ENCODE data around the gene ANTKMT. TPM values are rescaled to one million over a fixed set of nuclear protein-coding genes. Genes with fewer than 3 reads are reported as not detected.

ANTKMT gene
- total RNA-seq, 4 donors from 2014 or later: 24.9 to 42.4 (median 32.1) TPM

GRCh38 chr16:761625-762513 is 40.9 kb downstream of the ANTKMT start:
- intact Hi-C loops (cut with DNase I; ENCODE audit: low total_unique reads): no loop called here
- 58 to 62% methylated on average over 14 to 22 of the region's 22 CpGs for WGBS, 2 donors
- no peak for DNase-seq (ENCODE audit: low spot score in 2 of 2)

GRCh38 chr16:762595-763268 is 41.8 kb downstream of the ANTKMT start:
- H3K4me3 ChIP-seq (ENCODE audit: low read depth, poor library complexity, severe bottlenecking): no peak overlapping the region
- 68 to 74% methylated on average over 8 to 10 of the region's 17 CpGs for WGBS, 2 donors
- intact Hi-C loops (cut with DNase I; ENCODE audit: low total_unique reads): no loop called here
- TF ChIP-seq, protein P1, sequence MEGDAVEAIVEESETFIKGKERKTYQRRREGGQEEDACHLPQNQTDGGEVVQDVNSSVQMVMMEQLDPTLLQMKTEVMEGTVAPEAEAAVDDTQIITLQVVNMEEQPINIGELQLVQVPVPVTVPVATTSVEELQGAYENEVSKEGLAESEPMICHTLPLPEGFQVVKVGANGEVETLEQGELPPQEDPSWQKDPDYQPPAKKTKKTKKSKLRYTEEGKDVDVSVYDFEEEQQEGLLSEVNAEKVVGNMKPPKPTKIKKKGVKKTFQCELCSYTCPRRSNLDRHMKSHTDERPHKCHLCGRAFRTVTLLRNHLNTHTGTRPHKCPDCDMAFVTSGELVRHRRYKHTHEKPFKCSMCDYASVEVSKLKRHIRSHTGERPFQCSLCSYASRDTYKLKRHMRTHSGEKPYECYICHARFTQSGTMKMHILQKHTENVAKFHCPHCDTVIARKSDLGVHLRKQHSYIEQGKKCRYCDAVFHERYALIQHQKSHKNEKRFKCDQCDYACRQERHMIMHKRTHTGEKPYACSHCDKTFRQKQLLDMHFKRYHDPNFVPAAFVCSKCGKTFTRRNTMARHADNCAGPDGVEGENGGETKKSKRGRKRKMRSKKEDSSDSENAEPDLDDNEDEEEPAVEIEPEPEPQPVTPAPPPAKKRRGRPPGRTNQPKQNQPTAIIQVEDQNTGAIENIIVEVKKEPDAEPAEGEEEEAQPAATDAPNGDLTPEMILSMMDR (IDR thresholded peaks at IDR 0.05): no peak
- TF ChIP-seq POLR2A (IDR thresholded peaks at IDR 0.05): no peak
- no peak for DNase-seq (ENCODE audit: low spot score in 2 of 2)

More at GRCh38 chr16:761625-762513, 40.9 kb downstream of the ANTKMT start:
- no peak overlapping the region for H3K4me3 ChIP-seq (ENCODE audit: low read depth, poor library complexity, severe bottlenecking)
- no peak for TF ChIP-seq POLR2A (IDR thresholded peaks at IDR 0.05)

GRCh38 chr16:763369-764183 is 42.6 kb downstream of the ANTKMT start:
- DNase-seq (ENCODE audit: low spot score in 2 of 2): no peak
- WGBS, 2 donors: 62 to 80% methylated on average over 9 to 20 of the region's 21 CpGs
- intact Hi-C loops (cut with DNase I; ENCODE audit: low total_unique reads): no loop called here
- H3K4me3 ChIP-seq (ENCODE audit: low read depth, poor library complexity, severe bottlenecking): no peak overlapping the region
- TF ChIP-seq POLR2A (IDR thresholded peaks at IDR 0.05): no peak
- TF ChIP-seq, protein P1 (IDR thresholded peaks at IDR 0.05): no peak

- 57 to 63% methylated on average over 9 to 20 of the region's 20 CpGs for WGBS, 2 donors
- TF ChIP-seq POLR2A (IDR thresholded peaks at IDR 0.05): no peak
- TF ChIP-seq, protein P1 (IDR thresholded peaks at IDR 0.05): no peak
- H3K4me3 ChIP-seq (ENCODE audit: low read depth, poor library complexity, severe bottlenecking): no peak overlapping the region
- intact Hi-C loops (cut with DNase I; ENCODE audit: low total_unique reads): no loop called here
- DNase-seq (ENCODE audit: low spot score in 2 of 2): no peak
Measured at GRCh38 chr16:764184-764750, 43.3 kb downstream of the ANTKMT start.

DNA sequence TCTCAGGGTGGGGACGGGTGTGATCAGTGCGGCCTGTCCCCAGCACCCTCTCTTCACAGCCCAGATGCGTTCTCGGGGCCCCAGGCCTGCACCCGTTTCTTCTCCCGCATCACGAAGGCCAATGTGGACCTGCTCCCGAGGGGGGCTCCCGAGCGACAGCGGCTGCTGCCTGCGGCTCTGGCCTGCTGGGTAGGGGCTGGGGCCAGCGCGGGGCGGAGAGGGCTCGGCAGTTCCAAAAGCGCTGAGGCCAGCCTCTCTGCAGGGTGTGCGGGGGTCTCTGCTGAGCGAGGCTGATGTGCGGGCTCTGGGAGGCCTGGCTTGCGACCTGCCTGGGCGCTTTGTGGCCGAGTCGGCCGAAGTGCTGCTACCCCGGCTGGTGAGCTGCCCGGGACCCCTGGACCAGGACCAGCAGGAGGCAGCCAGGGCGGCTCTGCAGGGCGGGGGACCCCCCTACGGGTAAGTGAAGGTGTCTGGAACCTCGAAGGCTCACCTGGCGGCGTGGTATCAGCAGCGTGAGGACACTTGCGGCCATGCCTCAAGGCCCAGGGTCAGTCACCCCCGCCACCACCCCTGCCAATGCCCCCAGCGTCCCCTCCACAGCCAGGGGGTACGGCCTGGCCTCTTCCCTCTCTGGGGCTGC is 44.0 kb downstream of the ANTKMT start:
- no peak overlapping the region for H3K4me3 ChIP-seq (ENCODE audit: low read depth, poor library complexity, severe bottlenecking)
- TF ChIP-seq POLR2A (IDR thresholded peaks at IDR 0.05): no peak
- TF ChIP-seq, protein P1 (IDR thresholded peaks at IDR 0.05): no peak
- intact Hi-C loops (cut with DNase I; ENCODE audit: low total_unique reads): no loop called here
- 79 to 81% methylated on average over 23 to 27 of the region's 38 CpGs for WGBS, 2 donors
- DNase-seq (ENCODE audit: low spot score in 2 of 2): no peak

Data from lower leg skin (tissue), 4 donors.